Measurements from ENCODE around the gene NRCAM.

- TF ChIP-seq EZH2 (IDR thresholded peaks at IDR 0.05; ENCODE audit: borderline replicate concordance, insufficient read depth, low read depth, low read length, poor library complexity, severe bottlenecking) (no peak), CTCF (IDR thresholded peaks at IDR 0.05) (no peak)
These were observed 307.1 kb downstream of the NRCAM start for GRCh38 chr7:108149119-108149518.

All from B cell (primary cell).